COLO668 (cell line): ENCODE results near the gene GRID1.
A peak's percentile ranks its signal among the peaks of the same experiment; 100 is the strongest.

Experiments used
- DNase-seq: peaks from one replicate; lab custom pipeline; 2025; ENCODE audit not compliant: unreplicated experiment; lab: John Stamatoyannopoulos, UW

The GRID1 gene

GRCh38 chr10:86152354-86152753 lies 214.2 kb downstream of the GRID1 start:
- DNase-seq = no peak

- no peak for DNase-seq
Measured at GRCh38 chr10:86151613-86152012, 215.0 kb downstream of the GRID1 start.

DNA sequence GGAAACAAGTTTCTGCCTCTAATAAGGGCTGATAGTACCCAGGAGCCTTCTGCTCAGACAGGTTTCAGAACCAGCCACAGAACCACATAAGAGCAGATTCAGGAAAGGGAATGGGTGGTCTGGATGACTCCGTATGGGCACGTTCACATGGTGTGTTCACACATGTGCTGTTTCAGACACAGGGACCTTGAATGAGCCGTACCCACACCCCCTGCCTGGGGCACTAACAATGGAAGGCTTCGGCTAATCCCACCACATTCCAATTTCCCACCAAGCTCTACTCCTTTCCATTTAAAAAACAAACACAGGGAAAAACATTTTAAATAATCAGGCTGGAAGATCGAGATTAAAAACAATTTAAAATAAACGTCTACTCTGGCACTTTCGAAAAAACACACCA lies 217.3 kb downstream of the GRID1 start:
- no peak for DNase-seq

- DNase-seq = no peak
Measured at GRCh38 chr10:86148117-86148516, 218.5 kb downstream of the GRID1 start.

DNA sequence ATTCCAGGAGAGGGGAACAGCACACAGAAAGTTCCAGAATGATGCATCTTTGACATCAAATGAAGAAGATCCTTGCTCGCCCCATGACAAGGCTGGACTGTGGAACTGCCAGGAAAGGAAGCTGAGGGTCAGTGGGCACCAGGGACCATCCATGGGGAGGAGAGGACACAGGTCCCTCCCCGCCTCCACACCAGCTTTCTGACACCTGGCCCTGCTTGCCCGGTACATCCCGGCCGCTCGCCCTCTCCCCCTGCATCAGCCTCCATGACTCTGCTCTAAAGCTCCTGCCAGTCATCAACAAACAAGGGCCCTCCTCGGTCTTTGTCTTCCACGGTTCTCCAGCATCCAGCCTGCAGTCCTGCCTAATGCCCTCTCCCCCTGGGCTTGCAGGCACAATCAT lies 222.3 kb downstream of the GRID1 start:
- no peak for DNase-seq

GRCh38 chr10:86141896-86142295 lies 224.7 kb downstream of the GRID1 start:
- DNase-seq = no peak

DNA sequence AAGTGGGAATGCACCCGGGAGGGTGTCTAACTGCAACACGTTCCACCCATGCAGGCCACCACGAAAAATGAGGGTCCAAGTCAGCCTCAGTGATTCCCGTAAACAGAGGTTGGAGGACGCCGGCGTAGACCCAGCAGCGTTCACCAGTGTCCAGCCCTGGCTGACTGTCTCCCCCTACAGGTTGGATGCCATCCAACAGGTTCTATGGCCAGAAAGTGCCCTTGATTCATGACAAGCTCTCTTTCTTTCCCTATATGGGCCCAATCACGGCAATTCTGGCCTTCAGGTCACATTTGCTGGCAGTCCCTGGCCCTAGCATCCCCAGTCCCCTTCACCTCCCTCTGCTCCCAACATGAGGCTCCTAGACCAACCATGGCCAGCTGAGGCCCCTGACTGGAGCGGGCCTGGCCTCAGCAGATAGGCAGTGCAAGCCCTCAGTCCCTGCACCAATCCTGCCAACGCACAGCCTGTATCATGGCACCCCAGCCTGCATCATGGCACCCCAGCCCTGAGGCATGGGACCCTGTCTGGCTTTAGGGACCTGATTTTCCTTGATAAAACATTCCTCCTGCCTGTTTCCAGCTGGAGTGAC lies 227.4 kb downstream of the GRID1 start:
- DNase-seq = peak; percentile 2

- no peak for DNase-seq
Measured at GRCh38 chr10:86138551-86139065, 228.0 kb downstream of the GRID1 start.

DNA sequence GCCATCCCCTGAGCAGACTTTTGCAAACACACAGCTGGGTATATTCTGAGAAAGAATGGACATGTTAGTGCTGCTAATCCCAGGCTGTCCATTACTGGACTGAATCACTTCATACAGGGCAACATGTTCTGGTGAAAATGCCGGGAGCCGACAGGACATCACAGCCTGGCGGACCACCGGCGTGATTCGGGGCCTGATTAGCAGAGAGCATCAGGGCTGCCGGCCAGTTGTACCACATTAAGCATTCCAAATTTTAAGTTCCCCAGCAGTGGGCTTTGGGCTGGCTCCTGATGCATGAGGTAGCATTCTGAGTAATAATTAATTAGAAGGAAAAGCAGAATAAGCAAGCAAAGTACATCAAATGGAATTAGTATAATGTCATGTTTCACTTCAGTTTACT lies 229.0 kb downstream of the GRID1 start:
- DNase-seq = no peak

DNA sequence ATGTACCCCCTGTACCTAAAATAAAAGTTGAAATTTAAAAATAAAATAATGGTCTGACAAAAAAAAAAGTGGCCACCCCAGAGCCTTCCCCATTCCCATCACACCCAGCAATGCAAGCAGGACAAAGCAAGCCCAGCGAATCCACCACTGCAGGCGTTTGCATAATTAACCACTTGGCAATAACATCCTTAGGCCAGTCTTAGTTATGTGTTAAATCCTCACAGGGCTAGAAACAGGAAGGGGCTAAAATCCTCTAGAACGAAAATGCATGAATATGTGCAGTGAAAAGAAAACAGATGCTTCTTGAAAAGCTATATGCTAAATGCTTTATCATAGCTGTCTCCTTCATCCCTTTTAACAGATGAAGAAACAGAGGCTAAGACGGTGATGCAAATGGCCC lies 229.7 kb downstream of the GRID1 start:
- no peak for DNase-seq

DNA sequence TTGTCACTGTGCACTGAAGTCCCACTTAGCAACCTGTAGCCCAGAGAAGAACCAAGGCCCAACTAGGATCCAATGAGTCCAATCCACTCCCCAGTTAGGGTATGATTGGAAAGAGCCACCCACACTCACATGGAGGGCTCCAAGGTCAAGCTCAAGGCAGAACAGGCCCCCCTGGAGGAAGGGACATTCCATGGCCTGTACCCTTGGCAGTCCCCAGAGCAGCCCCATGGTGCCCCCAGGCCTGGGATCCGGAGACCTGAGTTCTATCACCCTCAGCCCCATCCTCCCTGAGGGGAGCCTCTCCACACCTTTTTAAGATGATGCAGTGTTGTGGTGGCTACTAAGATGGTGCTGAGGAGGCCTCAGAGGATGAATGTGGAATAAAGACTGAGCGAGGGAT lies 231.4 kb downstream of the GRID1 start:
- no peak for DNase-seq

DNA sequence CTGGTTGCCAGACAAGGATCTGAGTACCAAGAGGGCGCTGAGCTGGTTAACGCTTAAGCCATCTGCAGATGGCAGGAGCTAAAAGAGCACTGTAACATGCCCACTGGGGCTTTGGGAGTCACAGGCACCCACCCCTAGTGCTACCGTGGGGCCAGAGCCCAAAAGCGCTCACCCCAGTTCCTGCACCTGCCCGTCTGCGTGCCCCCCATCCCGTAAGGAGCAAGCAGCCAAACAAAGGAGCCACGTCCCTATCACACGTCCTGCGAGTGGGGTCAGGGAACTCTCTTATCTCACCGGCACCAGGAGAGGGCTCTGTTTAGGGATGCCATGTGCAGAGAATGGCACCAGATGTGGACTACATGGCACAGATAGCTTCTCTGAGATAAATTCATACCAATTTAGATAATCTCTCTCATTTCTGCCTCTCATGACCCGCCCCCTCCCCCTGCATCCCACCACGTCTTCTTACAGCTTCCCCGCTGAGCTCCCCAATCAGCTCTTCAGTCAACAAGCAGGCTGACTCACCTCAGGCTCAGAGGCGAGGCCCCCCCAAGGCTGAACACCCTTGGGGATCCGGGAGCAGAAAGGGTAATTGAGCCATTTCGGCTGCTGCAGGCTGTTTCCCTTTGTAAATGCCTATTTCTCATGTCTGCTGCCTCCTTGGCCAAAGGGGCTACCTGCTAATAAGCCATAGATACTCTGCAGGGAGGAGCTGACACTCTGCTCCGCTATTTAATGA lies 235.7 kb downstream of the GRID1 start:
- no peak for DNase-seq

- DNase-seq = no peak
Measured at GRCh38 chr10:86130041-86130440, 236.6 kb downstream of the GRID1 start.

DNA sequence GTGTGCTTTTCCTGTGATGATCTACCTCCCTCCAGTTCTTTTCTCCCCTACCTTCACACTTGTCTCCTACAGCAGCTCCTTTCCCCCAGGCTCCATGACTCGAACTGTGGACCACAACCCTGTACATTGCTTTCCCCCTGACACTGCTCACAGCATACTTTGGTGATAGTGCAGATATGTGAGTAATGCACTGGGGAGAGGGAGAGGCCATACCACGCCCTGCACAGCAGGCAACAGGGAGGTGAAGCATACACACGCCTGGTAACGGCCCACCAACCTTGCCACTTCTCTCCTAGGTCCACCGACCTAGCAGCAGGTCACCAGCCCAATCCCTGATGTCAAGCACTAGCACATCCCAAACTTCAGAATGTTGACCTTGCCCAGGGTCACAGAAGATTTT lies 238.2 kb downstream of the GRID1 start:
- DNase-seq = no peak

DNA sequence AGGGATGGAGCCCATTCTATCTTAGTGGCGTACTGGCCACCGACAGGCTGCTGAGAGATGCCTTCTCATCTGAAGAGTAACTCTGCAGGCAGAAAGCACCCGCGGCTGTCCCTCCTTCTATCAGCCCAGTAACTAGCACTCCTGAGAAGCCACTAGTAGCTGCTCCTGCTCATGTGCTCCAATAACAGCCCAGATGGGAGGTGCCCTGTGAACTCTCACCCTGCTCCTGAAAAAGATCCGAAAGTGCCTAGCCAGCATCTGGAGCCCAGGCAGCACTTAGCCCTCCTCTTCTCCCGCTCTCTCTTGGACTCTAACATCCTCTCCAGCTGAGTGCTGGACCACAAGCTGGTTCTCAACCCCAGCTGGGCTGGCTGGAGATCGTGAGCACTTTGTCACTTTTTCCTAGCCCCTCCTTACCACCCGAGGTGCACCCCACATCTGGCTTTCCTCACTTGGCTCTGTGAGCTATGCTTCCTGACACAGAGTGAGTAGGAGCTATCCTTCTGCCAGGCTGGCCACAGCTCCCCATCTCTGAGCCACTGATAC lies 239.2 kb downstream of the GRID1 start:
- DNase-seq = no peak

GRCh38 chr10:86124734-86125133 lies 241.9 kb downstream of the GRID1 start:
- no peak for DNase-seq

- DNase-seq = no peak
Measured at GRCh38 chr10:86123715-86124114, 242.9 kb downstream of the GRID1 start.

DNA sequence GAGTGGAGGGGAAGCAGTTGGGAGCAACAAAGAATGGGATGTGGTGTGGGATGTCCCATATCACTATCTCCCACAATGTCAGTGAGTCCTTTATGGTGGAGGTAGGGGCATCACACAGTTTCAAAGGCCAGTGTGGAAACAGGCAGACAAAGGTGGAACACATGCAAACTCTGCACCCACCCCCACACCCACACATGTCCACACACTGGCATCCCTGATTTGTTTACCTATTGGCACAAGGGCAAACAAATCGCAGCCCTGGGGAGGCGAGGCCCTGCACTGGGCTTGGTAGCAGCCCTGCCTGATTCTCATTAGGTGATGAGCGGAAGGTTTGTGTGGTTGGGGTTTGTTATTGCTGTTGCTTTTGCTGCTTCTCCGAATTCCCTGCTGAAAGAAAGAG lies 243.3 kb downstream of the GRID1 start:
- DNase-seq = no peak

GRCh38 chr10:86122646-86123045 lies 243.9 kb downstream of the GRID1 start:
- DNase-seq = no peak

DNA sequence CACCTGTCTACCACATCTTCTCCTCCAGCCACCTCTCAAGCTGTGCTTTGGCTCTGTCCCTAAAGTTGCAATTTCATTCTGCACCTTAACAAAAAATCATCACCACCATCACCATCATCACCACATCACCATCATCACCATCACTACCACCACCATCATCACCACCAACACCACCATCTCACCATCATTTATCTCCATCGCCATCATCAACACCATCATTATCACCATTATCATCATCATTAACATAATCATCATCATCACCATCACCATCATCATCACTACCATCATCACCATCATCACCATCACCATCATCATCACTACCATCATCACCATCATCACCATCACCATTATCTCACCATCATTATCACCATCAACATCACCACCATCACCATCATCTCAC lies 245.4 kb downstream of the GRID1 start:
- DNase-seq = no peak

DNA sequence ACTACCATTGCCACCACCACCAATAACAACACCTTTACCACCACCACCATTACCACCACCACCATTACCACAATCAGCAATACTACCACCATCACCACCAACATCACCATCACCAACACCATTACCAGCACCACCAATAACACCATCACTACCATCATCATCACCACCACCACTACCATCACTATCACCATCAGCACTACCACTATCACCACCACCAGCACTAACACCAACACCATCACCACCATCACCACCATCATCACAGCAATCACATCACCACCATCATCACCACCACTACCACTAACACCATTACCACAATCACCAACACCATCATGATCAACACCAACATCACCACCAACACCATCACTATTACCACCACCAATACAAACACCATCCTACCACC lies 249.5 kb downstream of the GRID1 start:
- DNase-seq = no peak

GRCh38 chr10:86113983-86114382 lies 252.6 kb downstream of the GRID1 start:
- DNase-seq = no peak

- DNase-seq = no peak
Measured at GRCh38 chr10:86113501-86113900, 253.1 kb downstream of the GRID1 start.
